ENCODE measurements around the gene NSF.
"Not testable (repeated sequence)": the region's sequence is repeated elsewhere in the genome, so short reads cannot be mapped to it uniquely, and the experiment has no call there.

NSF gene

GRCh38 chr17:46756081-46756735 lies 165.7 kb downstream of the NSF start:
- no peak for DNase-seq (ENCODE audit: low read depth)

- no peak for DNase-seq (ENCODE audit: low read depth)
These were observed 166.4 kb downstream of the NSF start for GRCh38 chr17:46756861-46757260.

DNA sequence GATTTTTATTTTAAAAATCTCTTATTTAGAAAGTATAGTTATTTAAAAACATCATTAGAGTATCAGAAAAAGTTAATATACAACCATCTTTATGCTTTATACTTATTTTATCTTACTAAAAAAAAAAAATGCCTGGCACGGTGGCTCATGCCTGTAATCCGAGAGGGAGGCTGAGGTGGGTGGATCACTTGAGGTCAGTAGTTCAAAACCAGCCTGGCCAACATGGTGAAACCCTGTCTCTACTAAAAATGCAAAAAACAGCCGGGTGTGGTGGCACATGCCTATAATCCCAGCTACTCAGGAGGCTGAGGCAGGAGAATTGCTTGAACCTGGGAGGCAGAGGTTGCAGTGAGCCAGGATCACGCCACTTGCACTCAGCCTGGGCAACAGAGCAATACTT lies 167.1 kb downstream of the NSF start:
- DNase-seq (ENCODE audit: low read depth) = not testable (repeated sequence)

GRCh38 chr17:46758614-46759013 lies 168.1 kb downstream of the NSF start:
- DNase-seq (ENCODE audit: low read depth) = no peak

DNA sequence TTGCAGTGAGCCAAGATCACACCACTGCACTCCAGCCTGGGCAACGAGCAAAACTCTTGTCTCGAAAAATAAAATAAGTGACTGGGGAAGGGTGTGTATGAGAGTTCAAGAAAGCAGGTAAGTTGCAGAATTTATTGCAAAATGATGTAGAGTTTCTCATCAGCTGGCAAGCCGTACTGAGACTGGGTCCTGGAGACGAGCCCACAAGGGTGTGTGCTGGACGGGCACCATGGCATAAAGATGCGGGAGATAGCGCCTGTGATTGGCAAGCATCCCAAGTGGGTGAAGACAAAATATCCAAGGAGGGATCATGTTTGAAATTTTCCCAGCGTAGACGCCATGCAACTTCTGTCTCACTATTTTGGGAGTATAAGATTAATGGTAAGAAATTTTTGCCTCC lies 168.7 kb downstream of the NSF start:
- DNase-seq (ENCODE audit: low read depth) = no peak

DNA sequence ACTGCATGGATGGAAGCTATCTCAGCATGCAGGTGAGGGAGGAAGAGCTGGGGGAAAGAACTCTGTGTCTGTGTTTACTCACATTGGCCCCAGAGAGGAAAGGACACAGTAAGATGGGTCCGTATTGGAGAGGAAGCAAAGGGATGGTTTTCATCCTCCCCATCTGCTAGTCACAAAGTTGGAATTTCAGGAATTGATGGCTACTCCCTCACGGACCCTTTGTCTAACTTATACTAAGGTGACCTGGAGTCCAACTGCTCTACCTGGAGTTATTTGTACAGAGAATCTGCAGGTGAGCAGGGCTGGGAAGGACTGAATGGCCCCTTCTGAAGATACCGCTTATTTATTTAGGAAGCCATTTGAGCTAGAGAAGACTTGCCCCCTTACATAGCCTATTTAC lies 172.9 kb downstream of the NSF start:
- no peak for DNase-seq (ENCODE audit: low read depth)

DNA sequence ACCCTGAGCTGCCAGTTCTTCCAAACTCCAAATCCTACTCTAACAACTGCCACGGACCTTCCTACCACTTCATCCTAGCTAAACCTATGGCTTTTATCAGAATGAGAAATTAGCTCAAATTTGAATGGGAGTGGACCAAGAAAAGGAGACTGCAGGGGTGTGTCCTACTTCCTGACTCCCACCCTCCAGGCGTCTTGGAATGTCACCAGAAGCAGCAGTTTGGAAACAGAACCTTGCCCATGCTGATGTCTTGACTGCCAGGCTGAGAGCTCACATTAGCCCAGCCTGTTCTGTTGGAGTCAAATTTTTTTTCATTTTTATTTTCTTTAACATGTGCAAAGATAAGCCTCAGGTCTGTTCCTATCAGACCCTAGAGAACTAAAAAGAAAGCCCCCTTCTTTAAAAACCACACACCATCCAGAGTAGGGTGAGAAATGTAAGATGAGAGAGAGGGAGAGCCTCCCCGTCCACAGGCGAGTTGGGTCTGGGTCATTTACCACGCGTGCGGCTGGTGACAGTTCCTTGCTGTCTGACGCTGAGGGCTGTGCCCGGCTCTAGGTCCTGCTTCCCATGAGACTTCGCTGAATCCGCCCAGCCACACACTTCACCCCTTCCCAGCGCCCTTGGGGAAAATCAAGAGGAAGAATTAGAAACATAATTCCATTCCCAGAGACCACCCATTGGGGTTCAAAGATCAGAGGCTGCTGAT lies 173.7 kb downstream of the NSF start:
- DNase-seq (ENCODE audit: low read depth) = no peak

DNA sequence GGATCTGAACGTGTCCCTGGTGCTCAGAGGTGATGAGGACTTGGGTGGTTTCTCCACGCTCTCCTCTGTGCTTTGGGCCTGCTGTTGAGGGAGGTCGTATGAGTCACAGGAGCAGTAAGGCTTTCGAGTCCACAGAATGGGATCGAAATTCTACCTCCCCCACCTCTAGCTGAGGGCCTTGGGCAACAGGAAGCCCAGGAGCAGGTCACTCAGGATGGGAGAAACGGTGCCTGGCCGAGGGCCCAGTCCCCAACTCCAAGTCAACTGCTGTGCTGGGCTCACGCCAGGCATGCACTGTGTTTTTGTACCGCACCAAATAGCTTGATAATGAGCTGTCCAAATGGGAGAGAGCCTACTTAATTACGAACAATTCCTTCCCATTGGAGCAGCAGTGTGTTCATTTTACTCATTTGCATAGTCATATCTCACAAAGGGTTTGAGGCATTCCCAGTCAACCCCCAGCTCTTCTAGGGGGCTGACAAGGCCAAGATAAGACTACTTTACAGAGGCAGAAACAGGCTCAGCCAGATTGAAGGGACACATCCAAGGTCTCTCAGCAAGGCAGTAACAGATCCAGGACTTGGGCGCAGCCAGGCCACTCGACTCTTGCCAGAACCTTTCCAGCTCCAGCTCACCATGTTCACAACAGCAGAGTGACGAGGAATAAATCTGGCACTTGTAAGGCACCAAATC lies 174.4 kb downstream of the NSF start:
- peak; percentile 99 for DNase-seq (ENCODE audit: low read depth)

- DNase-seq (ENCODE audit: low read depth) = no peak
These were observed 175.0 kb downstream of the NSF start for GRCh38 chr17:46765453-46765852.

GRCh38 chr17:46766493-46767491 lies 176.3 kb downstream of the NSF start:
- DNase-seq (ENCODE audit: low read depth) = no peak

DNA sequence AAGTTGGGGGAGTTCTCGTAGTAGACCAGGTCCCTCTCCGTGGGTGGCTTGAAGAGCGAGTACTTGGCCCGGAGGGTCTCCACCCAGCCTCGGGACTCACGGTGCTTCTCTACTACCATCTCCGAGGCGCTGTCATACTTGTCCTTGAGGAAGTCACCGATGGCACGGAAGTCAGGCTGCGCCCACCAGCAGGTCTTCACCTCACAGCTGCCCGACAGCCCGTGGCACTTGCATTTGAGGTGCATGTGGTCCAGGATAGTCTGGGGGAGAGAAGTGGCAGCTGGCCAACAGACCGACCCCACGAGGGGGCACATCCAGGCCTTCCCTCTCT lies 178.0 kb downstream of the NSF start:
- no peak for DNase-seq (ENCODE audit: low read depth)

GRCh38 chr17:46768896-46769295 lies 178.4 kb downstream of the NSF start:
- not testable (repeated sequence) for DNase-seq (ENCODE audit: low read depth)

DNA sequence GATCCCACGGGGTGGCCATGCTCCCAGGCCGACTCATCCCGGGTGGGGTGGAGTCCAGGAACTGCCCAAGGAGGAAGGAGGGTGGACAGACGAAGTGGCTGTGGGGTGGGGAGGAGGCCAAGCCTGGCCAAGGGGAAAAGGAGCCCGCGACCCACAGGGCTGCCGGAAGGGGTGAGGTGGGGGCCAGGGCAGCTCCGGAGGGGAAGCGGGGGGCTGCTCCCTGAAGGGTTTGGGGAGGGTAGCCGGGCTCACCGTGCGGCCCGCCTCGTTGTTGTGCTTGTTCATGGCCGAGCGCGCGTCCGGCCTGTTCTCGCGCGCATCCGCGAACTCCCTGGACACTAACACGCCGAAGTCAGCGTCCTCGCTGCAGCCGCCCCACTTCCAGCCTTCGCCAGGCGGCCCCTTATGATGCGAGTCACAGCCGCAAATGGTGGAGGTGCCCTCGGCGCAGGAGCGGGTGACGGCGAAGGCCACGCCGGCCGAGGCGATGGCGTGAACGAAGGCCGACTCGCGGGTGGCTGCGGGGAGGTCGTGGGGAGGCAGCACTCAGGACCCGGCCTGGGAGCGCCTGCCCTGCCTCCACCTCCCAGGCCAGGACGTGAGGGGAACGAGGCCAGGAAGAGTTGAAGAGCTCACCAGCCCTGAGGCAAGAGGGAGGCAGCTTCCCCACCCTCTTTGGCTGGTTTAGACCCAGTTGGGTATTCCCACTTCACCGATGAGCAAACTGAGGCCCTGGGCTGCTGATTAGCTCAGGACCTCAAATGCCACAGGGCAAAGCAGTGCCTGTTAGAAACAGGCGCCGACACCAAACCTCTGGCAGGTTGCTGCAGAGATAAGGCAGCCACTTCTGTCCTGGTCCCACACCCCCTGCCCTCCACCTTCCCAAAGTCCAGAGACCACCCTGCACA lies 179.3 kb downstream of the NSF start:
- DNase-seq (ENCODE audit: low read depth) = no peak

DNA sequence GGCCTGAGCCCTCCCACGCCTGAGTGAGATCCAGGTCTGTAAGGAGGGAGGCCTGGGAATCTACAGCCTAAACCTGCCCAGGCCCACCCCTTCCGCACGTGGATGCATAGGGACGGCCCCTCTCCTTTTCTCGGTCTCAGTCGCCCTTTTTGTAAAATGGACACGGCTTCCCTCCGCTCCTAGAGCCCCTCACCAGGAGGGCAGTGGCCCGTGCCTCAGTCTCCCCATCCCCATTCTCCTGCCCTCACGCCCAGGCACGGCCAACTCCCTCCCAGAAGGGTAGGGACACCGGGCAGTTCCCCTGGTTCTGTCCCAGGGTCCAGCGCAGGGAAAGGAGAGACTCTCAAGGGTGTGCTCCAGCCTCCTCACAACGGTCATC lies 180.0 kb downstream of the NSF start:
- no peak for DNase-seq (ENCODE audit: low read depth)

GRCh38 chr17:46770818-46771560 lies 180.5 kb downstream of the NSF start:
- peak; percentile 60 for DNase-seq (ENCODE audit: low read depth)

DNA sequence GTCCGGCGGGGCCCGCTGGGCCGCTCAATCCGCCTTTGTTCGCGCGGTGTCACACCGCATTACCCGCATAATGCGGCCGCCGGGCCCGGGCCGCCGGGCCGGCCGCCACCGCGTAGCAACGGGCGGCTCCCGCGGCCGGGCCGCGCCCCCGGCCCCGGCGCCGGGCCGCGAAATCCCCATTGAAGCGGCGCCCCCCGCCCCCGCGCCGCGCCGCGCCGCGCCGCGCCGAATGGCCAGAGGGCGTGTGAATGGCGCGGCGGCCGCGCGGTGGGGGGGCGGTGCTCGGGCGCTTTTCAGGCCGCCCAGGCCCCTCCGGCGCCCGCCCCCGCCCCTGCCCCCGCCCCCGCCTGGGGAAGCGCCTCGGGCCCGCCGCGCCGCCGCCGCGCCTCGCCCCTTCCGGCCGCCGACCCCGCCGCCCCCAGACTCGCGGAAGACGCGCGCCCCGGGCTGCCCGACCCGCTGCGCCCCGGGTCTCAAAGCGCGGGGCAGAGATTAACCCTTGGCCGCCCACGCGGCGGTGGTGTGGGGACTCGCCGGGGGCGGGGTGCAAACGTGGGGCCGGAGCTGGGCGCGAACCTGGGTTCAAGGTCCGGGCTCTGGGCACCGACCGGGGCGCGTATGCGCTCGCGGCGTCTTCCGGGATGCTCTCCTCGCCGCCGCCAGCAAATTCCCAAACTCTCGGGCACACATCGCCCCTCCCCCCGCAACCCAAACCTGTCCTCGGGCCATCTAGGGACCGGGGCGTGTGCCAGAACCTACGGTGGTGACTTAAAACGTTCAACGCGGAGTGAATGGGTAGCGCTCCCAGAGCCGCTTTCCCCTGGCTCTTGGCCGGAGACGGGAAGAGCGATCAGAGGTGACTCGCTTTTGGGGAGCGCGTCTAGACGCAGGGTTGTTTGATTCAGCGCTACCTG lies 181.3 kb downstream of the NSF start:
- DNase-seq (ENCODE audit: low read depth) = peak; percentile 55

DNA sequence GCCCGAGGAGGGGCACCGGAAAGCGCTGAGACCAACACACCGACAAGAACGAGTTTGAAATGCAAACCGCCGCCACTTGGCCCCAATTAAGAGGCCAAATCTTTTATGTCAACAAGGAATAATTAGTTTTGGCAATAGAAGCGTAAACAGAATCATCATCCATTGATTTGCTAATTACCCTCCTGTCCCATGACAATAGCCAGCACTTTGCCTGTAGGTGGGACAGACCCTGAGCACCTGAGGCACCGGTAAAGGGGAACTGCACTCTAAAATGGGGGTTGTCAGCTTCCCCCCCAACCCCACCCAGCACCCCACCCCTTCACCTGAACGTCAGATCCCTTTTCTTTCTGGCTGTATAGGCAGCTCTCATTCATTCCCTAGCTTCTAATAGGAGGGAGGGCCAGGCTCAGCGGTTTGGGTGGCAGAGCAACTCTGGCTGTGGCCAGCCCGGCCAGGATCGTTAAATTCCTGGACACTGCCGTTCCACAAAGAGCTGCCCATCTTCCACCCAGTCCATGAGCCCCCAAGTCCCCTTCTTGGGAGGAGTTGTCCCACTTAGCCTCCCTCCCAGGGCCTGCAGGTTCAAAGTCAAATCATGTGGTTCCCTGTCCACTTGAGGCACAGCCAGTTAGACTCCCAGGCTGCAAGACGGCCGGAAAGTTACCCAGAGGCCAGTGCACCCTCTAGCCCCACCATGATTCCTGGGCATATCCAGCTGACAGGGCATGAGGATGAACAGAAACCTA lies 182.2 kb downstream of the NSF start:
- DNase-seq (ENCODE audit: low read depth) = no peak

- no peak for DNase-seq (ENCODE audit: low read depth)
These were observed 182.7 kb downstream of the NSF start for GRCh38 chr17:46773221-46773605.

GRCh38 chr17:46773676-46774075 lies 183.2 kb downstream of the NSF start:
- no peak for DNase-seq (ENCODE audit: low read depth)
